Astrocyte of the spinal cord (primary cell): ENCODE results near the gene PCDH12.
"Not testable (repeated sequence)": the region's sequence is repeated elsewhere in the genome, so short reads cannot be mapped to it uniquely, and the experiment has no call there.

Experiments
- DNase-seq: peaks from one replicate; pipeline ENCODE4 v3.0.0; 2011; ENCODE audit warnings: low read depth, low spot score
- H3K4me3 ChIP-seq: 2 replicates; pipeline ENCODE4 v1.5.1; 2011; ENCODE audit warnings: low read depth, mild to moderate bottlenecking, low read length, moderate library complexity
- in situ Hi-C: cut with HindIII; loops from 2 replicates; pipeline ENCODE4 v1.10.0; 2017; ENCODE audit warnings: low sequenced_read_pairs
- TF ChIP-seq, protein P1 (sequence below): IDR thresholded peaks from 2 replicates; pipeline ENCODE4 v1.5.1; 2012; ENCODE audit warnings: low read depth, mild to moderate bottlenecking, low read length, inconsistent platforms

Gene PCDH12

DNA sequence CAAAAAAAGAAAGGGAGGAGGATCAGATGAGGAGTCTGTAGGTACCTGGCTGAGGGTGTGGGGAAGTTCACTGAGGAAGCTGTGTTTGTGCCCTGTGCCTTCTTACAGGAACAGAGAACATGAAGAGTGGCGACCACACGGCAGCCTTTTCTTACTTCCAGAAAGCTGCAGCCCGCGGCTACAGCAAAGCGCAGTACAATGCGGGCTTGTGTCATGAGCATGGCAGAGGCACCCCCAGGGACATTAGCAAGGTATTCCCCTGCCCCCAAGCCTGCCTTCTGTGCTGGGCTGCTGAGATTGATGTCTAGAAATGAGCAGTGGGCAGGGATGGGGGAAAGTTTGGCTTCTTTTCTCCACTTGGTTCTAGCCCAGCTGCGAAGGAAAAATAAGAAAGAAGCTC is 24.9 kb downstream of the PCDH12 start:
- H3K4me3 ChIP-seq: no peak overlapping the region
- in situ Hi-C loops: no loop called here
- TF ChIP-seq, protein P1, sequence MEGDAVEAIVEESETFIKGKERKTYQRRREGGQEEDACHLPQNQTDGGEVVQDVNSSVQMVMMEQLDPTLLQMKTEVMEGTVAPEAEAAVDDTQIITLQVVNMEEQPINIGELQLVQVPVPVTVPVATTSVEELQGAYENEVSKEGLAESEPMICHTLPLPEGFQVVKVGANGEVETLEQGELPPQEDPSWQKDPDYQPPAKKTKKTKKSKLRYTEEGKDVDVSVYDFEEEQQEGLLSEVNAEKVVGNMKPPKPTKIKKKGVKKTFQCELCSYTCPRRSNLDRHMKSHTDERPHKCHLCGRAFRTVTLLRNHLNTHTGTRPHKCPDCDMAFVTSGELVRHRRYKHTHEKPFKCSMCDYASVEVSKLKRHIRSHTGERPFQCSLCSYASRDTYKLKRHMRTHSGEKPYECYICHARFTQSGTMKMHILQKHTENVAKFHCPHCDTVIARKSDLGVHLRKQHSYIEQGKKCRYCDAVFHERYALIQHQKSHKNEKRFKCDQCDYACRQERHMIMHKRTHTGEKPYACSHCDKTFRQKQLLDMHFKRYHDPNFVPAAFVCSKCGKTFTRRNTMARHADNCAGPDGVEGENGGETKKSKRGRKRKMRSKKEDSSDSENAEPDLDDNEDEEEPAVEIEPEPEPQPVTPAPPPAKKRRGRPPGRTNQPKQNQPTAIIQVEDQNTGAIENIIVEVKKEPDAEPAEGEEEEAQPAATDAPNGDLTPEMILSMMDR: no peak
- no peak for DNase-seq

DNA sequence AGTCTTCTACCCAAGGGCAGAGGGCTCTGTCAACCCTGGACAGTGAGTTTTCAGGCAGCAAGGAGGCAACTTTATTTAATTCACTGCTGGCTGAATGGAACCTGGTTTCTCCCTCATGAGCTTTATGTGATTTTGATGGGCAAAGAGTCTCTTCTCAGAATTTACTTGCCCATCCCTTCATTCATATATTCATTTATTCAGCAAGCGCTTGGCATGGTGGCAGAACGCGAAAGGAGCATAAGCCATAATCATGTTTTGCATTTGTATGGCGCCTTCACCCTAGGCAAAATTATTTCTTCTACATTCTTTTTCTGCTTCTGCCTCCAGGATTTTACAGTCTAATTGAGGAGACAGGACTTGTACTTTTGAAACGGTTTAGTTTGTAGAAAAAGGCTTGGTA is 26.3 kb downstream of the PCDH12 start:
- H3K4me3 ChIP-seq: no peak overlapping the region
- in situ Hi-C loops: no loop called here
- DNase-seq: no peak
- TF ChIP-seq, protein P1: no peak

DNA sequence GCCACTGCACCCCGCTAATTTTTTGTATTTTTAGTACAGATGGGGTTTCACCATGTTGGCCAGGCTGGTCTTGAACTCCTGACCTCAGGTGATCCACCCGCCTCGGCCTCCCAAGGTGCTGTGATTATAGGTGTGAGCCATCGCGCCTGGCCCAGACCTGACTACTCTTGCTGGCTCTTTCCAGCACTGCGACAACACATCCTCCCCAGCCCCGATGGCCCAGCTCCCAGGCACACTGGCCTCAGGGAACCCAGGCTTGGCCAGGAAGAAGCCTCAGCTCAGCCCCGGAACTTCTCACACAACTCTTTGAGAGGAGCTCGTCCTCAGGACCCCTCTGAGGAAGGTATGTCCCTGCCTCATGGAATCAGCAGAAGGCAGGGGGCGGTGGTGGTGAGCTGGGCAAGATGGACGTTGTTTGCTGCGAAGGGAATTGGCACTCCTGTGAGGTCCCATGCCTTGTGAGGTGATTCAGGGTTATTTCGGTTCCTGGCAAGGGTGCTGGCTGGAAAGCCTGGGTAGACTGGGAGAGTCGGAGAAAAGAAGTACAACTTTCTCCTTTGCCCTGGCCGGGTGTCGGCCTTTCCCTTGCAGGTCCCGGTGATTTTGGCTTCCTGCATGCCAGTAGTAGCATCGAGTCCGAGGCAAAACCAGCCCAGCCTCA is 28.5 kb downstream of the PCDH12 start:
- H3K4me3 ChIP-seq: no peak overlapping the region
- no peak for DNase-seq
- in situ Hi-C loops: no loop called here
- TF ChIP-seq, protein P1: no peak

DNA sequence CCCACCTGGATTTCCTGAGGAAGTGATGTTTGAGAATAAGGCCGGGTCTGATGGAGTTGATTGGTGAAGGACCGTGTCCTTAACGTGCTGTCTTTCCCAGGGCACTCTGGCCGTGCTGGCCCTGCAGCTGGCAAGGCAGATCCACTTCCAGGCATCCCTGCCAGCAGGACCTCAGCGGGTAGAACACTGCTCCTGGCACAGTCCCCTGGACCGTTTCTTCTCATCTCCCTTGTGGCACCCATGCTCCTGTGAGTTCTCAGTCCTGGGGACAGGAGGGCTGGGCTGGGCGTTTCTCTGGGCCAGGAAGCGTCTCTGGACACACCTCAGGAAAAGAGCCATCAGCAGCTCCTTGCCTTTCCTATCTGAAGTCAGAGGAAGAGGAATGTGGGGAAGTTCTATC is 30.0 kb downstream of the PCDH12 start:
- no peak for DNase-seq
- in situ Hi-C loops: no loop called here
- TF ChIP-seq, protein P1: no peak
- no peak overlapping the region for H3K4me3 ChIP-seq

DNA sequence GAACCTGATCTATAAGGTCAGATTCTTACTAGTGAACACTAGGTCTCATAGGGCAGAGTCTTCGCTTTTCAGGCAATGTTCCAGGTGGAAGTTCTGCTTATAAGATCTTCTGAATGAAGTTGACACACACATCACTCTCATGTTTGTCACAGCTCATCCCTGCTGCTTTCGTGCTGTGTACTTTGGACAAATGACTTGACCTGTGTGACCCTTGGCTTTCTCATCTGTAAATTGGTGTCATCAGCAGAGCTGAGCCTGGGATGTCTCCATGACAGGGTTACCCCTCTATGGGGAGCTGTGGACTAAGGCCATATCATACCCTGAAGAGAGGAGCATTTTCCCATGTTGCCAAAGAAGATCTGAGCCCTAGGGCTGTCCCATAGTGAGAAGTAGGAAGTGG is 31.6 kb downstream of the PCDH12 start:
- TF ChIP-seq, protein P1: no peak
- no peak overlapping the region for H3K4me3 ChIP-seq
- in situ Hi-C loops: no loop called here
- DNase-seq: no peak

DNA sequence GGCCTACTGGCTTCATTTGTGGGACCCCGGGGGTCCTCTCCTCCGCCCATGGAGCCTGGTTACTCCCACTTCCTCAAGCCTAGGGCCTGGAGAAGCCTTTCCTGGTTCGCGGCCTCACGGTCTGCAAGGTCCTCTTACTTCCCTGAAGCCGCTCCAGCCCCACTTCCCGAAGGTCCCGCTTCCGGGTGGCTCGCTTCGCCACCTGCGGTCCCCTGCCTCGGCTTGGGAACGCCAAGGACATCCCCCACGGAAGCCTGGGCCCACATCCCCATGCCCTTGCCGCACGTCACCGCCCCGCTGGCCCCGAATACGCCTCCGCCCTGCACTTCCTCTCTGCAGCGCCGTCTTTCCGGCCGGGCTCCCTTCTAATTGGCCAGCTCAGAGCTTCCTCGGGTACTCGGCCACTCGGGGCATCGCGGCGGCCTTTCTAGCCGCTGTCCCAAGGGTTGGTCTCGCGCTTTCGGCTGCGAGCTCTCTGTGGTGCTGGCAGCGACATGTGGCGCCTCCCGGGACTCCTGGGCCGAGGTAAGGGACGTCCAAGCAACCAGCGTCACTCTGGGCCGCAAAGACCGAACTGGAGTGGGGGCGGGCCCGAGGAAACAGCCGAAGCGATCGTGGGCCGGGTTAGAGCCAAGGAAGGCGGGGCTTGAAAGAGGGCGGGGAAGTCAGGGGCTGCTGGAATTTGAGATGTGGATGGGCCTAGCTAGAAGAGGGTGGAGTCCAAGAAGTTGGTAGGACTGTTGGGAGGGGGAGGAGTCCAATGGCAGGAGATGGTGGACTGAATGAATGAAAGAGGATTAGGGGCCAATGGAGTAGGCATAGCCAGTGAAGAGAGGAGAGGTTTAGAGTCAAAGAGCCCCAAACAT is 34.3 kb downstream of the PCDH12 start, which contains the start of gene DELE1:
DELE1 (plus strand) TSS at position 424 of the 866 bp plus-strand sequence; CDS start at position 495, 71 bp downstream.
- DNase-seq: peak; percentile 95
- TF ChIP-seq, protein P1: no peak
- peak within 1 kb of the TSS; percentile 75 for H3K4me3 ChIP-seq
- in situ Hi-C loops: no loop called here

DNA sequence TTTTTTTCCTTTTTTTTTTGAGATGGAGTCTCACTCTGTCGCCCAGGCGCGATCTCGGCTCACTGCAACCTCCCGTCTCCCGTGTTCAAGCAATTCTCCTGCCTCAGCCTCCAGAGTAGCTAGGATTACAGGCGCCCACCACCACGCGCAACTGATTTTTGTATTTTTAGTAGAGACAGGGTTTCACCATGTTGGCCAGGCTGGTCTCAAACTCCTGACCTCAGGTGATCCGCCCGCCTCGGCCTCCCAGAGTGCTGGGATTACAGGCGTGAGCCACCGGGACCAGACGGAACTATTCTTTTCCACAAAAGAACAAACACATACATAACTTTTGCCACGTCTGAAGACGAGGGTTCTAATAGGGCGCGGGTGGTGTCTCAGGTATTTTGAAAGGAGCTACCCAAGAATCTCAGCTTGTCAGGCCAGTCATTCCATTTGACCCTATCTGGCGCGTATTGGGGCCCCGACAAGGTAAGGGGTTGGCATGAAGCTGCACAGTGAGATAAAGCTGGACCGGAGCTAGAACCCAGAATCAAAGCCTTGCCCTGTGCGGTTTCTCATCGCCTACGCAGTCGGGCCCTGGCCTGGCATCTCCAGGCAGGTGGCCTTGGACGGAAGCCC is 35.1 kb downstream of the PCDH12 start:
- DNase-seq, in situ Hi-C loops: not testable (repeated sequence)

More for the DNA sequence above, 35.1 kb downstream of the PCDH12 start:
- peak overlapping the region; percentile 75 for H3K4me3 ChIP-seq
